ENCODE measurements around the gene KRTAP12-4.

Gene KRTAP12-4

DNA sequence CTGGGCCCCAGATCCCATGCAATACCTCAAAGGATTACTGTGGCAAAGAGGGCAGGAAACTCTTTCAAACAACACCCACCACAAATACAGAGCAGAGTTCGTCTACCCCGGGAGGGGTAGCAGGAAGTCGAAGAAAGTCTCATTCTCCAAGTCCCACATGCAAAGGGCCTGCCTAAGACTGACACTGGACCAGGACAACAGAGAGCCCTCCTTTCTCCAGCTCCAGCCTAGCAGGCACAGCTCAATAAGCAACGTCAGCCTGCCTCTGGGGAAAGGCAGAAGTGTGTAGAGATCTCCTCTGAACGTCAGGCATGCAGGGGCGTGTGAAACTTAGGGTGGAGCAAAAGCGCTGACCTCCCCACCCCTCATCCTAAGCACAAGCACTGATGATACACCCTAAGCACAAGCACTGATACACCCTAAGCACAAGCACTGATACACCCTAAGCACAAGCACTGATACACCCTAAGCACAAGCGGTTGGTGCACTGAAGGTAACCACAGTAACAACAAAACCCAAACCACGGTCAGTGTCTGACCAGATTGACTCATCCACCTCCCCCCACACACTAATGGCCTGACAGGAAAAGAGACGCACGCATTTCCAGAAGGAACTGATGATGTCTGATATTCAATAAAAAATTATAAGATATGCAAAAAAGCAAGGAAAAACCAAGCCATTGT, 4.6 kb upstream of the KRTAP12-4 start:
- no peaks in the 10 kb centered on the region for H3K4me1 ChIP-seq (ENCODE audit: insufficient read depth, poor library complexity, severe bottlenecking)
- H3K27me3 ChIP-seq (ENCODE audit: insufficient read depth, poor library complexity, severe bottlenecking), result peaks cover 13% of the 10 kb centered on the region
- TF ChIP-seq, protein P1, sequence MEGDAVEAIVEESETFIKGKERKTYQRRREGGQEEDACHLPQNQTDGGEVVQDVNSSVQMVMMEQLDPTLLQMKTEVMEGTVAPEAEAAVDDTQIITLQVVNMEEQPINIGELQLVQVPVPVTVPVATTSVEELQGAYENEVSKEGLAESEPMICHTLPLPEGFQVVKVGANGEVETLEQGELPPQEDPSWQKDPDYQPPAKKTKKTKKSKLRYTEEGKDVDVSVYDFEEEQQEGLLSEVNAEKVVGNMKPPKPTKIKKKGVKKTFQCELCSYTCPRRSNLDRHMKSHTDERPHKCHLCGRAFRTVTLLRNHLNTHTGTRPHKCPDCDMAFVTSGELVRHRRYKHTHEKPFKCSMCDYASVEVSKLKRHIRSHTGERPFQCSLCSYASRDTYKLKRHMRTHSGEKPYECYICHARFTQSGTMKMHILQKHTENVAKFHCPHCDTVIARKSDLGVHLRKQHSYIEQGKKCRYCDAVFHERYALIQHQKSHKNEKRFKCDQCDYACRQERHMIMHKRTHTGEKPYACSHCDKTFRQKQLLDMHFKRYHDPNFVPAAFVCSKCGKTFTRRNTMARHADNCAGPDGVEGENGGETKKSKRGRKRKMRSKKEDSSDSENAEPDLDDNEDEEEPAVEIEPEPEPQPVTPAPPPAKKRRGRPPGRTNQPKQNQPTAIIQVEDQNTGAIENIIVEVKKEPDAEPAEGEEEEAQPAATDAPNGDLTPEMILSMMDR (IDR thresholded peaks at IDR 0.05; ENCODE audit: poor library complexity, severe bottlenecking), result no peak
- ATAC-seq (ENCODE audit: low read depth), result no peak
- no peak overlapping the region for H3K4me3 ChIP-seq (ENCODE audit: severe bottlenecking)
- H3K9me3 ChIP-seq (ENCODE audit: severe bottlenecking), result no peaks in the 10 kb centered on the region
- no peak for DNase-seq (ENCODE audit: low spot score)
- no peak overlapping the region for H3K27ac ChIP-seq (ENCODE audit: poor library complexity, severe bottlenecking)
- no peaks in the 10 kb centered on the region for H3K36me3 ChIP-seq (ENCODE audit: low read depth)

DNA sequence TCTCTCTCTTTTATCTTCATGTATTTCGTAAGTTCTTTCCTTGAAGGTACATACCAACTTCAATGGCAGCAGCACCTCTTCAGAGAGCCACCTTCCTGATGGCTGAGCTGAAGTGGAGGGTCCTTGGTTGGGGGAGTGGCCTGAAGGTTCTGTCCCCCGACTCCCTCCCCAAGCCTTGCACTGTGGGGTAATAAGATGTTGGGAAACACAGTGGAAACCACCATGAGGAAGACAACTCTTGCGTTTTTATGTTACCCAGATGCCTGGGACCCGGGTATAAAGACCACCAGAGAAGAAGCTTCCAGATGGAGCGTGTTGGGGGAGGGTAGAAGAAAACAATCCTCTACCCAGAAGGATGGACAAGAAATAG, 4.1 kb upstream of the KRTAP12-4 start:
- H3K9me3 ChIP-seq (ENCODE audit: severe bottlenecking), result no peaks in the 10 kb centered on the region
- ATAC-seq (ENCODE audit: low read depth), result no peak
- DNase-seq (ENCODE audit: low spot score), result no peak
- TF ChIP-seq, protein P1 (IDR thresholded peaks at IDR 0.05; ENCODE audit: poor library complexity, severe bottlenecking), result no peak
- H3K27ac ChIP-seq (ENCODE audit: poor library complexity, severe bottlenecking), result no peak overlapping the region
- H3K36me3 ChIP-seq (ENCODE audit: low read depth), result no peaks in the 10 kb centered on the region
- H3K4me1 ChIP-seq (ENCODE audit: insufficient read depth, poor library complexity, severe bottlenecking), result no peaks in the 10 kb centered on the region
- peaks cover 14% of the 10 kb centered on the region for H3K27me3 ChIP-seq (ENCODE audit: insufficient read depth, poor library complexity, severe bottlenecking)
- no peak overlapping the region for H3K4me3 ChIP-seq (ENCODE audit: severe bottlenecking)

- no peak for ATAC-seq (ENCODE audit: low read depth)
- peaks cover 14% of the 10 kb centered on the region for H3K27me3 ChIP-seq (ENCODE audit: insufficient read depth, poor library complexity, severe bottlenecking)
- H3K4me3 ChIP-seq (ENCODE audit: severe bottlenecking), result no peak within 1 kb of the TSS
- no peaks in the 10 kb centered on the region for H3K4me1 ChIP-seq (ENCODE audit: insufficient read depth, poor library complexity, severe bottlenecking)
- TF ChIP-seq, protein P1 (IDR thresholded peaks at IDR 0.05; ENCODE audit: poor library complexity, severe bottlenecking), result no peak
- DNase-seq (ENCODE audit: low spot score), result no peak
- H3K36me3 ChIP-seq (ENCODE audit: low read depth), result no peaks in the 10 kb centered on the region
- no peak within 1 kb of the TSS for H3K27ac ChIP-seq (ENCODE audit: poor library complexity, severe bottlenecking)
- H3K9me3 ChIP-seq (ENCODE audit: severe bottlenecking), result no peaks in the 10 kb centered on the region
Measured at GRCh38 chr21:44657635-44658540, 3.4 kb upstream of the KRTAP12-4 start, which contains the start of gene KRTAP12-3. TSS of gene KRTAP12-3 (plus strand) at chr21:44657932. CDS start at chr21:44657980, 48 bp downstream.

- H3K27ac ChIP-seq (ENCODE audit: poor library complexity, severe bottlenecking), result no peak overlapping the region
- no peaks in the 10 kb centered on the region for H3K4me1 ChIP-seq (ENCODE audit: insufficient read depth, poor library complexity, severe bottlenecking)
- no peaks in the 10 kb centered on the region for H3K36me3 ChIP-seq (ENCODE audit: low read depth)
- DNase-seq (ENCODE audit: low spot score) (no peak), ATAC-seq (ENCODE audit: low read depth) (no peak)
- H3K9me3 ChIP-seq (ENCODE audit: severe bottlenecking), result no peaks in the 10 kb centered on the region
- H3K4me3 ChIP-seq (ENCODE audit: severe bottlenecking), result no peak overlapping the region
- peaks cover 14% of the 10 kb centered on the region for H3K27me3 ChIP-seq (ENCODE audit: insufficient read depth, poor library complexity, severe bottlenecking)
- TF ChIP-seq, protein P1 (IDR thresholded peaks at IDR 0.05; ENCODE audit: poor library complexity, severe bottlenecking), result no peak
Measured at GRCh38 chr21:44656868-44657267, 2.4 kb upstream of the KRTAP12-4 start.
